Vagina (tissue), 2 donors: ENCODE data around the gene CDC14A. TPM values are rescaled to one million over a fixed set of nuclear protein-coding genes. Genes with fewer than 3 reads are reported as not detected.

ENCODE experiments used
- DNase-seq, 2 donors: peaks; one replicate each; pipeline ENCODE4 v3.0.0-alpha.2; 2017; ENCODE audit errors: extremely low spot score in 2 of 2
- H3K27ac ChIP-seq: fragments of 200-600 bp; sonication (generic); one replicate; pipeline ENCODE4 v1.5.1; 2019
- H3K27me3 ChIP-seq: fragments of 200-600 bp; sonication (generic); one replicate; pipeline ENCODE4 v1.5.1; 2019
- H3K36me3 ChIP-seq, 2 donors: fragments of 200-600 bp; sonication (generic); one replicate each; pipeline ENCODE4 v1.5.1; 2017 to 2019
- H3K4me1 ChIP-seq: fragments of 200-600 bp; sonication (generic); one replicate; pipeline ENCODE4 v1.5.1; 2019
- H3K4me3 ChIP-seq, 2 donors: fragments of 200-600 bp; sonication (generic); 1 replicate in 1 of 2; 2 replicates in 1 of 2; pipeline ENCODE4 v1.5.1; 2016 to 2019
- H3K9me3 ChIP-seq: fragments of 200-600 bp; sonication (generic); one replicate; pipeline ENCODE4 v1.5.1; 2019
- POLR2A ChIP-seq, 2 donors: fragments of 450-650 bp; IDR thresholded peaks; one replicate each; pipeline ENCODE4 v1.6.1; 2017; ENCODE audit warnings: antibody characterized with exemption in 2 of 2, mild to moderate bottlenecking in 2 of 2, moderate library complexity in 2 of 2
- POLR2AphosphoS5 ChIP-seq, 2 donors: sonication (generic); formaldehyde crosslinking; IDR thresholded peaks; one replicate each; pipeline ENCODE4 v1.9.0; 2017; ENCODE audit warnings: antibody characterized with exemption in 2 of 2, mild to moderate bottlenecking in 2 of 2, low read depth in 1 of 2; ENCODE audit not compliant: insufficient read depth in 1 of 2
- intact Hi-C: fragments of 100-400 bp; cut with DNase I; formaldehyde crosslinking; loops from one replicate; pipeline ENCODE4 v1.15.1; 2023
- total RNA-seq: library from RNA; depleted of rRNA; stranded (reverse); fragments of >200 nt; gene quantifications from one replicate; pipeline ENCODE4 v1.2.3, GENCODE V29; 2016
- TF ChIP-seq, protein P1 (sequence below), 3 experiments: fragments of 450-650 bp in 2 of 3; fragments of 200-600 bp in 1 of 3; sonication (generic) in 1 of 3; IDR thresholded peaks; one replicate each; pipeline ENCODE4 v1.5.1; 2017 to 2019; ENCODE audit warnings: antibody characterized with exemption in 3 of 3, mild to moderate bottlenecking in 2 of 3, moderate library complexity in 2 of 3

The CDC14A gene
- total RNA-seq, 1 donor from 2014 or later = 14.5 TPM

- DNase-seq = no peak
These were observed 172.0 kb downstream of the CDC14A start for GRCh38 chr1:100524355-100524754.

DNA sequence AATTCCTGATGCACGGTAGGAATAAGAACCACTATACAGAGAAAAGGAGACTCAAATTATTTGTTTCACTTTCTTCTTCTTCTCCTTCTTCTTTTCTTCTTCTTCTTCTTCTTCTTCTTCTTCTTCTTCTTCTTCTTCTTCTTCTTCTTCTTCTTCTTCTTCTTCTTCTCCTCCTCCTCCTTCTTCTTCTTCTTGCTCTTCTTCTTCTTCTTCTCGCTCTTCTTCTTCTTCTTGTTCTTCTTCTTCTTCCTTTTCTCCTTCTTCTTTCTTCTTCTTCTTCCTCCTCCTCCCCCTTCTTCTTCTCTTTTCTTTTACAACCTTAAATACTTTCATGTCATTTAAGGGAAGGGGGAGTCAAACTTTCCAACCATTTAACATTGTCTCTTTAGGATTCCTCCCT is 174.6 kb downstream of the CDC14A start:
- DNase-seq = no peak
- no peak overlapping the region for H3K27ac ChIP-seq
- H3K4me1 ChIP-seq = peaks cover 7% of the 10 kb centered on the region
- H3K36me3 ChIP-seq = no peaks in the 10 kb centered on the region
- H3K9me3 ChIP-seq = no peaks in the 10 kb centered on the region
- no peak overlapping the region for H3K4me3 ChIP-seq
- intact Hi-C loops = no loop called here
- no peaks in the 10 kb centered on the region for H3K27me3 ChIP-seq
- TF ChIP-seq POLR2AphosphoS5 (IDR thresholded peaks at IDR 0.05; ENCODE audit: insufficient read depth in 1 of 2, low read depth in 1 of 2) (no peak), POLR2A (IDR thresholded peaks at IDR 0.05) (no peak)
- TF ChIP-seq, protein P1, sequence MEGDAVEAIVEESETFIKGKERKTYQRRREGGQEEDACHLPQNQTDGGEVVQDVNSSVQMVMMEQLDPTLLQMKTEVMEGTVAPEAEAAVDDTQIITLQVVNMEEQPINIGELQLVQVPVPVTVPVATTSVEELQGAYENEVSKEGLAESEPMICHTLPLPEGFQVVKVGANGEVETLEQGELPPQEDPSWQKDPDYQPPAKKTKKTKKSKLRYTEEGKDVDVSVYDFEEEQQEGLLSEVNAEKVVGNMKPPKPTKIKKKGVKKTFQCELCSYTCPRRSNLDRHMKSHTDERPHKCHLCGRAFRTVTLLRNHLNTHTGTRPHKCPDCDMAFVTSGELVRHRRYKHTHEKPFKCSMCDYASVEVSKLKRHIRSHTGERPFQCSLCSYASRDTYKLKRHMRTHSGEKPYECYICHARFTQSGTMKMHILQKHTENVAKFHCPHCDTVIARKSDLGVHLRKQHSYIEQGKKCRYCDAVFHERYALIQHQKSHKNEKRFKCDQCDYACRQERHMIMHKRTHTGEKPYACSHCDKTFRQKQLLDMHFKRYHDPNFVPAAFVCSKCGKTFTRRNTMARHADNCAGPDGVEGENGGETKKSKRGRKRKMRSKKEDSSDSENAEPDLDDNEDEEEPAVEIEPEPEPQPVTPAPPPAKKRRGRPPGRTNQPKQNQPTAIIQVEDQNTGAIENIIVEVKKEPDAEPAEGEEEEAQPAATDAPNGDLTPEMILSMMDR (IDR thresholded peaks at IDR 0.05) = no peak

More at GRCh38 chr1:100524355-100524754, 172.0 kb downstream of the CDC14A start:
- intact Hi-C loops = no loop called here
- Histone ChIP-seq H3K27me3 (no peaks in the 10 kb centered on the region), H3K27ac (no peak overlapping the region), H3K36me3 (no peaks in the 10 kb centered on the region), H3K4me1 (no peaks in the 10 kb centered on the region), H3K9me3 (no peaks in the 10 kb centered on the region), H3K4me3 (no peak overlapping the region)
- TF ChIP-seq, protein P1 (IDR thresholded peaks at IDR 0.05) = no peak
- TF ChIP-seq POLR2AphosphoS5 (IDR thresholded peaks at IDR 0.05; ENCODE audit: insufficient read depth in 1 of 2, low read depth in 1 of 2) (no peak), POLR2A (IDR thresholded peaks at IDR 0.05) (no peak)

DNA sequence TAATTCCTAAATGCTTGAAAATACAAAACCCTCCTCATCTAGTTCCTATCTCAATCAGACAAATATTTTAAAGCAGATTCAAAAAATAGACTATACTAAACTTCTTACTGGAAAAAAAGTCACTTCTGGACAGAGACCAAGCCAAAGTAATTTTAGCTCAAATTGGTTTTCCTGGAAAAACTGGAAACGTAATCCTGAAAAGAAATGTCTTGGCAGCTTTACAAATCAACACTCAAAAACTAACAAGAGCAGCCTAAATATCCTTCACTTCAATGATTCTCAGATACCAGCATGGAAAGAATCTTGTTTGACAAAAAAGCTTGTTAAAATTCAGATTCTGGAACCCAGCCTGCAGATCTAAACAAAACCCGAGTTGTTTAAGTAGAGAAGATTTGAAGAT is 176.6 kb downstream of the CDC14A start:
- TF ChIP-seq POLR2AphosphoS5 (IDR thresholded peaks at IDR 0.05; ENCODE audit: insufficient read depth in 1 of 2, low read depth in 1 of 2) (no peak), POLR2A (IDR thresholded peaks at IDR 0.05) (no peak)
- TF ChIP-seq, protein P1 (IDR thresholded peaks at IDR 0.05) = no peak
- intact Hi-C loops = no loop called here
- Histone ChIP-seq H3K36me3 (no peaks in the 10 kb centered on the region), H3K27ac (no peak overlapping the region), H3K4me3 (no peak overlapping the region), H3K27me3 (no peaks in the 10 kb centered on the region), H3K4me1 (peaks cover 7% of the 10 kb centered on the region), H3K9me3 (no peaks in the 10 kb centered on the region)
- DNase-seq = no peak

- no peak for TF ChIP-seq POLR2AphosphoS5 (IDR thresholded peaks at IDR 0.05; ENCODE audit: insufficient read depth in 1 of 2, low read depth in 1 of 2)
- no peak for TF ChIP-seq POLR2A (IDR thresholded peaks at IDR 0.05)
- TF ChIP-seq, protein P1 (IDR thresholded peaks at IDR 0.05) = no peak
- H3K27me3 ChIP-seq = no peaks in the 10 kb centered on the region
- peaks cover 7% of the 10 kb centered on the region for H3K4me1 ChIP-seq
- no peaks in the 10 kb centered on the region for H3K9me3 ChIP-seq
- H3K27ac ChIP-seq = no peak overlapping the region
- intact Hi-C loops = no loop called here
- H3K36me3 ChIP-seq = no peaks in the 10 kb centered on the region
- no peak overlapping the region for H3K4me3 ChIP-seq
- DNase-seq = no peak
These were observed 177.8 kb downstream of the CDC14A start for GRCh38 chr1:100530141-100530540.

GRCh38 chr1:100530880-100531487 is 178.7 kb downstream of the CDC14A start:
- no peak for DNase-seq
- Histone ChIP-seq H3K4me1 (peaks cover 7% of the 10 kb centered on the region), H3K27me3 (no peaks in the 10 kb centered on the region), H3K4me3 (no peak overlapping the region), H3K9me3 (no peaks in the 10 kb centered on the region), H3K27ac (no peak overlapping the region), H3K36me3 (no peaks in the 10 kb centered on the region)
- TF ChIP-seq POLR2A (IDR thresholded peaks at IDR 0.05) = no peak
- TF ChIP-seq, protein P1 (IDR thresholded peaks at IDR 0.05) = no peak
- TF ChIP-seq POLR2AphosphoS5 (IDR thresholded peaks at IDR 0.05; ENCODE audit: insufficient read depth in 1 of 2, low read depth in 1 of 2) = no peak
- intact Hi-C loops = no loop called here
